ENCODE results near the gene LPCAT3.

DNA sequence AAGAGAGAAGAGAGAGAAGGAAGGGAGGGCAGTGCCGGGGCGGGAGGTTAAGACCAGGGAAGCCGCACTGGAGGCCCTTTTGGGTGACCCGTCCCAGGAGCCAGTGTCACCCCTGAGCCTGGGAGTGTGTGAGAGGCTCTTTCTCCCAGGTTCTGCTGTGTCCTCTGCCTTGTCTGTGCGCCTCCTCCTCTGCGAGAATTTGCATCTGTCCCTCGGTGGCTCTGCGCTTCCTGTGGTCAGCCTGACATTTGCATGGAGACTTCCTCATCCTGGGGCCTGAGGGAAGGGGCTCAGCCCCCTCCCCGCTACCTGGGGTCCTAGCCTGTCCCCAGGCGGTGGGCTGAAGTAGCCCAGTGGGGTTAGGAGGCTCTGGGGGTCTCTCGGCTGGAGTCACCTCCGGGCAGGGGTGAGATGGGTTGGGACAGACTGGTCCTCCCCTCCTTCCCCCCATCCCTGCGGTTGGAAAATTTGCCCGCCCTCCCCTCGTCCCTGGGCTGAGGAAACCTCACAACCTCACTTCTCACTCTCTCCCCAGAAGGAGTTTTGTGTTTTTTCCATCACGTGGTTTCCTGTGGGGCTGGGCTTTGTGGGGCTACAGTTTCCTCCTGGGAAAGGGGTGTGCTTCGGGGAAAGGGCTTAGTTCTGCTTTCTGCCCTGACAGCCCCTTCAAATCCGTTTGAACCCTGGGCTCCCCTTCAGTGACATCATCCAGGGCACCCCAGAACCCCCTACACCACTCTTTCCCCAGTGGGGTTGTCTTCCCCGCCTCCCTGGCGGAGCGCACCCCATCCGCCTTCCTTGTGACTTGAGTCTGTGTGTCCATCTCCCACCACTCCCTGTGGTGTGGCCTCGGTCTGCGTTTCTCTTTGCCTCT, 64.6 kb downstream of the LPCAT3 start:
- TF ChIP-seq, protein P1, sequence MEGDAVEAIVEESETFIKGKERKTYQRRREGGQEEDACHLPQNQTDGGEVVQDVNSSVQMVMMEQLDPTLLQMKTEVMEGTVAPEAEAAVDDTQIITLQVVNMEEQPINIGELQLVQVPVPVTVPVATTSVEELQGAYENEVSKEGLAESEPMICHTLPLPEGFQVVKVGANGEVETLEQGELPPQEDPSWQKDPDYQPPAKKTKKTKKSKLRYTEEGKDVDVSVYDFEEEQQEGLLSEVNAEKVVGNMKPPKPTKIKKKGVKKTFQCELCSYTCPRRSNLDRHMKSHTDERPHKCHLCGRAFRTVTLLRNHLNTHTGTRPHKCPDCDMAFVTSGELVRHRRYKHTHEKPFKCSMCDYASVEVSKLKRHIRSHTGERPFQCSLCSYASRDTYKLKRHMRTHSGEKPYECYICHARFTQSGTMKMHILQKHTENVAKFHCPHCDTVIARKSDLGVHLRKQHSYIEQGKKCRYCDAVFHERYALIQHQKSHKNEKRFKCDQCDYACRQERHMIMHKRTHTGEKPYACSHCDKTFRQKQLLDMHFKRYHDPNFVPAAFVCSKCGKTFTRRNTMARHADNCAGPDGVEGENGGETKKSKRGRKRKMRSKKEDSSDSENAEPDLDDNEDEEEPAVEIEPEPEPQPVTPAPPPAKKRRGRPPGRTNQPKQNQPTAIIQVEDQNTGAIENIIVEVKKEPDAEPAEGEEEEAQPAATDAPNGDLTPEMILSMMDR (optimal IDR thresholded peaks at IDR 0.05 in 1 of 3, IDR thresholded peaks at IDR 0.05 in 1 of 3, conservative IDR thresholded peaks at IDR 0.05 in 1 of 3; ENCODE audit: extremely low read depth in 1 of 3, insufficient read depth in 2 of 3, low read length in 3 of 3) = no peak
- TF ChIP-seq EZH2 (IDR thresholded peaks at IDR 0.05; ENCODE audit: low read length) = no peak
